Immature natural killer cell (primary cell): ENCODE measurements around the gene GFRA4. TPM values are rescaled to one million over a fixed set of nuclear protein-coding genes. Genes with fewer than 3 reads are reported as not detected.

Experiments
- DNase-seq, 3 donors: peaks; one replicate each; pipeline ENCODE4 v3.0.0; 2022; ENCODE audit warnings: mixed read lengths in 1 of 3
- H3K27ac Mint-ChIP-seq, 6 donors: one replicate each; pipeline ENCODE4 v1.8.0; 2020; ENCODE audit warnings: mixed read lengths in 6 of 6, mild to moderate bottlenecking in 5 of 6, inconsistent platforms in 4 of 6, moderate library complexity in 3 of 6
- H3K27me3 Mint-ChIP-seq, 3 donors: one replicate each; pipeline ENCODE4 v1.8.0; 2020 to 2021; ENCODE audit warnings: low read depth in 3 of 3, mild to moderate bottlenecking in 3 of 3, mixed read lengths in 3 of 3, moderate library complexity in 3 of 3, inconsistent platforms in 1 of 3
- H3K36me3 Mint-ChIP-seq, 3 donors: one replicate each; pipeline ENCODE4 v1.8.0; 2020; ENCODE audit warnings: mixed read lengths in 3 of 3, inconsistent platforms in 2 of 3, mild to moderate bottlenecking in 2 of 3
- H3K4me1 Mint-ChIP-seq, 2 donors: one replicate each; pipeline ENCODE4 v1.8.0; 2020; ENCODE audit warnings: inconsistent platforms in 2 of 2, mild to moderate bottlenecking in 2 of 2, mixed read lengths in 2 of 2, moderate library complexity in 1 of 2
- H3K4me3 Mint-ChIP-seq, 5 donors: one replicate each; pipeline ENCODE4 v1.8.0; 2020; ENCODE audit warnings: mild to moderate bottlenecking in 5 of 5, mixed read lengths in 5 of 5, inconsistent platforms in 3 of 5, moderate library complexity in 3 of 5
- H3K9me3 Mint-ChIP-seq, 6 donors: one replicate each; pipeline ENCODE4 v1.8.0; 2020; ENCODE audit warnings: mild to moderate bottlenecking in 6 of 6, mixed read lengths in 6 of 6, inconsistent platforms in 4 of 6, moderate library complexity in 3 of 6
- polyA plus RNA-seq, 3 donors: library from polyadenylated mRNA; unstranded; fragments of 300-500 nt; fragmentation: Illumina TruSeq; gene quantifications; one replicate each; pipeline ENCODE4 v1.2.3, GENCODE V29; 2021

The GFRA4 gene
- polyA plus RNA-seq, 3 donors from 2014 or later, result not detected

DNA sequence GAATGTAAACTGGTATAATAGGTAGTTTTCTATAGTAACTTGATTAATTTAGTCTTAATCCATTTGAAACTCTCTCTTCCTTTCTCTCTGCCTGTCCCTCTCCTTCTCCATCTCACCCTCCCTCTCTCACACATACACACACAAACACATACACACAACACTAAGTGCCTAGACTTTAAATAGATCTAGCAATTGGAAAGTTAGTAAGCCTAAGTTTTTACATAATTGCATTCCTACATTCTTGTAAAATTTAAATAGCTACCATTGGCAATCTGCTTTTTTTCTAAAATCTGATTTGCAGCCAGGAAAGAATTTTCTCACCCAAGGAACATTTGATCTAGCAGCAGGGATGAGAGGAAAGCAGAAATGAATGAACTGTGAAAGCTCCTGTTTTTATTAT is 15.7 kb downstream of the GFRA4 start:
- no peaks in the 10 kb centered on the region for H3K9me3 Mint-ChIP-seq
- no peak overlapping the region for H3K27ac Mint-ChIP-seq
- no peak overlapping the region for H3K4me3 Mint-ChIP-seq
- peaks cover 5% of the 10 kb centered on the region in 2 donors for H3K4me1 Mint-ChIP-seq
- H3K27me3 Mint-ChIP-seq, result peaks cover 0 to 3% (median 2%) of the 10 kb centered on the region in 3 donors
- peaks cover 28 to 59% (median 29%) of the 10 kb centered on the region in 3 donors for H3K36me3 Mint-ChIP-seq
- no peak for DNase-seq

DNA sequence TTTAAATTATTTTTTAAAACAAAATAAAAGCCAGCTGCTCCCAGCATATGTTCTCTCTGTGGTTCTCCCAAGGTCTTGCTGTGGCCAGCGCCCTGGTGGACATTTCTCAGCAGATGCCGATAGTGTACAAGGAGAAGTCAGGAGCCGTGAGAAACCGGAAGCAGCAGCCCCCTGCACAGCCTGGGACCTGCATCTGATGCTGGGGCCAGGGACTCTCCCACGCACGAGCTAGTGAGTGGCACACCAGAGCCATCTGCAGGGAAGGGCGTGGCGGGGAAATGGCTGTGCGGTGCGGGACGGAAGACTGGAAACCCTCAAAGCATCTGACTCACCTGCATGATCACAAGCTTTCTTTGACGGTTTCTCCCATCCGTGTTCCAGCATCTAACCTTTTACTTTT is 16.5 kb downstream of the GFRA4 start:
- H3K36me3 Mint-ChIP-seq, result peaks cover 31 to 67% (median 34%) of the 10 kb centered on the region in 3 donors

DNA sequence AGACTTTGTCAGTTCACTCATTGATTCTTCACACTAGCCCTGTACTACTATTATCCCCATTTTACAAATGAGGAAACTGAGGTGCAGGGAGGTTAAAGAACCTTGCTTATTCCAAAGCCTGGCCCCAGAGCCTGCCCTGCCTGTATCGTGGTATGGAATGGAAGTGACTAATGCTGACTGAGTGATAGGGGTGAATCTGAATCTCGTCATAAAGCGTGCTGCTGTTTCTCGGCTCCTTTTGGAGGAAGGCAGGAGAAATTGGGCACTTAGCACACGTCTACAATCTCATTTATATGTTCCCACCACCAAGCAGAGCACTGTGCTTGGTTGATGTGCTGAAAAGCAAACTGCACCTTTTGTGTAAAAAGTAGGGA is 17.1 kb downstream of the GFRA4 start:
- Mint-ChIP-seq H3K36me3 (peaks cover 32 to 69% (median 34%) of the 10 kb centered on the region in 3 donors), H3K4me3 (no peak overlapping the region), H3K4me1 (no peaks in the 10 kb centered on the region), H3K9me3 (no peaks in the 10 kb centered on the region), H3K27ac (peak overlapping the region in 1 of 6 donors; percentile 48), H3K27me3 (peaks cover 0 to 5% (median 0%) of the 10 kb centered on the region in 3 donors)
- DNase-seq, result no peak

More for the DNA sequence above, 16.5 kb downstream of the GFRA4 start:
- Mint-ChIP-seq H3K27me3 (peaks cover 0 to 5% (median 1%) of the 10 kb centered on the region in 3 donors), H3K4me1 (peaks cover 0 to 2% of the 10 kb centered on the region in 2 donors), H3K9me3 (no peaks in the 10 kb centered on the region), H3K4me3 (no peak overlapping the region), H3K27ac (no peak overlapping the region)
- DNase-seq, result no peak

DNA sequence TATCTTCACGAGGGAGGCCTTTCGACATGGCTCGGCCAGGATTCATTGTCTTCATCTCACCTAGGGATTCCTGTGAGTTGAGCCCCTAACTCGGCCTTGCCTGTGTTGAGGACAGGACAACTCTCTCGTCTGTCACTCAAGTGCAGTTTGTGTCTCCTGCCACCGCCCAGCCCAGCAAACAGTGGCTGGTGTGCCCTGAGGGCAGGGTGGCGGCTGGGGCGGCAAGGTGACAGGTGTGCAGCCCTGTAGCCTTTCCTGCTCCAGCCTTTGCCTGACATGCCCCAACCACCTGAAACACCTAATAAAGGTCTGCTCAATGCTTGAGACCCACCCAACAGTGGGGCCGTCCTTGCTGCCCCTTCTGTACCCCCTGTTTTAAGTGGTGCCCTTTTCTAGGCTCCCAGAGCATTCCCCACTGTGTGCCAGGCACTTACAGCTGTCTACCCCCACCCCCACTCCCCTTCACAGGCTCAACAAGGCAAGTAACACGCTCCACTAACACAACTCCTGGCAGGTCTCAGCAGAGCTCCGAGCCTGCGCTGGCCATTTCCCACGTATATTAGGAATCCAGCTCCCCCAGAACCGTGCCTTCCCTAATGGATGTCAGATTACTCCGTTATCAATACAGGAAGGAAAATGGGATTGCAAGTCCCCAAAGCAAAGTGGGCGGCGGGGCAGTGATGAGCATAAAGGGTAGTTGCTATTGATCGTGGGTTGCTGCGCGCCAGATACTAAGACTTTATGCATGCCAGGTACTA is 17.7 kb downstream of the GFRA4 start:
- no peak for DNase-seq
- Mint-ChIP-seq H3K9me3 (no peaks in the 10 kb centered on the region), H3K4me1 (no peaks in the 10 kb centered on the region), H3K27ac (no peak overlapping the region), H3K36me3 (peaks cover 31 to 69% (median 40%) of the 10 kb centered on the region in 3 donors), H3K27me3 (peaks cover 0 to 5% (median 0%) of the 10 kb centered on the region in 3 donors), H3K4me3 (no peak overlapping the region)

DNA sequence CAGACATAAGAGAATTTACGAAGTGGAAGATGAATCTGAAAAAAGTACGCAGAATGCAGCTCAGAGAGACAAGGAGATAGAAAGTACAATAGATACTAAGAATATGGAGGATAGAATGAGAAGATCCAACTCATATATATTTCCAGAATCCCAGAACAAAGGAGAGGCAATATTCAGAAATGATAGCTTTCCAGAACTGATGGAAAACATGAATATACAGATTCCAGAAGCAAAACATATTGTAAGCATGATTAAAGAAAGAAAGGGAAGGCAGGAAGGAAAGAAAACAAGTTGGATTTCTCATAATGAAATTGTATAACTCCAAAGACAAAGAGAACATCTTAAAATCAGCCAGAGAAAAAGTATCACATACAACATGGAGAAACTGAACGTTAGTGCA is 22.9 kb downstream of the GFRA4 start:
- no peaks in the 10 kb centered on the region for H3K9me3 Mint-ChIP-seq
- H3K27ac Mint-ChIP-seq, result no peak overlapping the region
- H3K36me3 Mint-ChIP-seq, result peaks cover 24 to 48% (median 34%) of the 10 kb centered on the region in 3 donors
- H3K27me3 Mint-ChIP-seq, result peaks cover 0 to 3% (median 0%) of the 10 kb centered on the region in 3 donors
- DNase-seq, result no peak
- H3K4me1 Mint-ChIP-seq, result no peaks in the 10 kb centered on the region
- H3K4me3 Mint-ChIP-seq, result no peak overlapping the region

DNA sequence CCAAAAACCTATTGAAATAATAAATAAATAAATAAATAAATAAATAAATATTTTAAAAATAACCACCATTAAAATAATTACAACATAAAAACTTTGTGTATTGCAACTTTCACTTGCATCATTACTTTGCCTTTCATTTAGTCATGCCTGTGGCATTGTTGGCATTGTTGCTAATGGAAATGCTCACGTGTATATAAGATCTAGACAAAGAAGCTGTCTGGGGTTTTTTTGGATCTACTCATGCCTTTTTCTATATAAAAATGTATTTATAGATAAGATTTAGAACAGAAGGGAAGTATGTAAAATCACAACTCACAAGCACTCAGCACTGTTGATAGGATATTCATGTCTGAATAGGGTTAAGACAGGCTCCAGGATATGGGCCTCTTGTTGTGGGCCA is 27.9 kb downstream of the GFRA4 start:
- DNase-seq, result no peak
- Mint-ChIP-seq H3K9me3 (no peaks in the 10 kb centered on the region), H3K27ac (no peak overlapping the region), H3K4me3 (no peak overlapping the region), H3K27me3 (peaks cover 0 to 2% (median 0%) of the 10 kb centered on the region in 3 donors), H3K4me1 (no peaks in the 10 kb centered on the region), H3K36me3 (peaks cover 12 to 23% (median 21%) of the 10 kb centered on the region in 3 donors)

DNA sequence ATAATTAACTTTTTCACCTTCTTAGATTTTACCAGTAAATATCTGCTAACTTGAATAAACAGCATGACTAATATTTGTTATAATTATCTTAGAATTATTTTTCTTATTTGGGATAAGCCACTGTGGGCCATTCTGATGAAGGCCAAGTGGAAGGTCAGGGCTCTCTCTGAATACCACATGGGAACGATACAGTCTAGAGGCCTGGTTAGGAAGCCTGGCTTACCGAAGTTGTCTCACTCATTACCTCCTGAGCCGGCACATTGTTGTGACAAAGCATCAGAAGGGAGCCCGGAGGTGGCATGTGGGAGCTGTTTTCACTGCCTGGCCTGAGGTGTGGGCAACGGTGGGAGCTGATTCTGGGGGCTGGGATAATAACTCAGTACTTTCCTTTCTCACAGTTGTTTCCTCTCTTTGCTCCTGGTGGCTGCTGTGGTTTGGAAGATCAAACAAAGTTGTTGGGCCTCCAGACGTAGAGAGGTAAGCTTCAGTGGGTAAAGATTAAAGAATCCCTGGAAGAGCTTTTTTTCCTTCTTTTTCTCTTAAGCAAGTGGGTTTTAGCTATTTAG is 29.2 kb downstream of the GFRA4 start:
- no peak for DNase-seq
- Mint-ChIP-seq H3K27me3 (peaks cover 0 to 2% (median 0%) of the 10 kb centered on the region in 3 donors), H3K4me3 (no peak overlapping the region), H3K9me3 (no peaks in the 10 kb centered on the region), H3K27ac (no peak overlapping the region), H3K4me1 (no peaks in the 10 kb centered on the region), H3K36me3 (peaks cover 17 to 28% (median 22%) of the 10 kb centered on the region in 3 donors)

DNA sequence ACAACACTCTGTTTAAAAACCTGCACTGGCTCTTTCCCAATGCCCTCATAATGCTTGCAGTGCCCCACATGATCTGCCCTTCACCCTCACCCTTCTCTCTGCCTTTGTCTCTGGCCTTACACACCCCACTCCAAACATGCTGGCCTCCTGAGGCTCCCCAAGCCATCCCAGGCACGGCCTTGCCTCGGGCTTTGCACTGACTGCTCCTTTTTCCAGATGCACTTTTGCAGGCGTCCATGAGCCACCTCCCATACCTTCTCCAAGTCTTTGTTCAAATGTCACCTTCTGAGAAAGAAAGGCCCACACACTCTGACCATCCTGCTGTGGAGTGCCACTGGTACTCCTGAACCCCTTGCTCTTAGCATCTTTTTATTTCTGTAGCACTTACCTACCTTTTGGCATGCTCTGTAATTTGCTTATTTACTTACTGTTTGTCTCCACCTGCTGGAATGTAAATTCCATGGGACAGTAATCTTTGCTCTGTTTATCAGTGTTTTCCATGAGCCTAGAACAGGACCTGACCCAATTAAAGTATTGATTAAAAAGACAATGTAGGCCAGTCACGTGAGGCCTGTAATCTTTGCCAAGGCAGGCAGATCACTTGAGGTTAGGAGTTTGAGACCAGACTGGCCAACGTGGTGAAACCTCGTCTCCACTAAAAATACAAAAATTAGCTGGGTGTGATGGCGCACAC is 30.7 kb downstream of the GFRA4 start:
- H3K9me3 Mint-ChIP-seq, result no peaks in the 10 kb centered on the region
- no peaks in the 10 kb centered on the region for H3K4me1 Mint-ChIP-seq
- no peak overlapping the region for H3K27ac Mint-ChIP-seq
- H3K27me3 Mint-ChIP-seq, result peaks cover 0 to 2% (median 0%) of the 10 kb centered on the region in 3 donors
- H3K4me3 Mint-ChIP-seq, result no peak overlapping the region
- DNase-seq, result no peak
- H3K36me3 Mint-ChIP-seq, result peaks cover 17 to 28% (median 24%) of the 10 kb centered on the region in 3 donors

DNA sequence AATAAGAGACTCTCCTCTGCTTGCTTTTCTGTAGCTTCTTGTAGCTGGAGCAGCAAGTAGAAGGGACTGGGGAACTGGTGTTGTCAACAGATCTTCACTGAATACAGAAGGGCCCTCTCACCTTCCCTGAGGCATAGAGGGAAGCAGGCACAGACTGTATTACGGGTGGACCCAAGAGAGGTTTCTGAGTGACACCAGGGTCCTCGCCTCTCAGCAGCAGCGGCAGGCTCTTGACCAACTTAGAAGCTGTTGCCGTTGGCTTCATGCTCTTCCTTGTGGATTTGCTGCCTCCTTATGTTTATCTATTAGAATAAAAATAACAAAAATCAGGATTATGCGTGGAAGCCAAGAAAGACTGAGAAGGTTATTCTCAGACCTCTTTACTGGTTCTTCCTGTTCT is 31.7 kb downstream of the GFRA4 start:
- H3K36me3 Mint-ChIP-seq, result peaks cover 17 to 33% (median 29%) of the 10 kb centered on the region in 3 donors
- no peak overlapping the region for H3K27ac Mint-ChIP-seq
- H3K9me3 Mint-ChIP-seq, result no peaks in the 10 kb centered on the region
- no peak for DNase-seq
- H3K4me3 Mint-ChIP-seq, result no peak overlapping the region
- H3K4me1 Mint-ChIP-seq, result no peaks in the 10 kb centered on the region
- peaks cover 0 to 2% (median 0%) of the 10 kb centered on the region in 3 donors for H3K27me3 Mint-ChIP-seq

DNA sequence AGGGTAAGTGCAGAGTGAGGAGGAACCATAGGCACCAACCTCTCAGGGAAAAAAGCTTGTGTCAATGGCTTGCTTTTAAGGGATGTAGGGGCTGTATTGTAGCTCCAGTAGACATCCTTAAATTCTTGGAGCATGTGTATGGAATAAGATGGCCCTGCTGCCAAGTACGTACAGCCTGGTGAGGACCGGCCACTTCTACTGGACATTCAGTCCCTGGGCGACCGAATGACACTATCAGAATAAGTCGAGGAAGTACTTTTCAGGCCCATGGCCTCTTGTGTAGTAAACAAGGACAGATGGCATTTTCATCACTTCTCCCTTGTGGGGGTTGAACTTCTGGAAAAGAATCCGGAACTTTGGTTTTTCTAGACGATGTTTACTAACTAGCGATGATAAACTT is 32.8 kb downstream of the GFRA4 start:
- no peak overlapping the region for H3K27ac Mint-ChIP-seq
- no peaks in the 10 kb centered on the region for H3K9me3 Mint-ChIP-seq
- peaks cover 0 to 2% (median 0%) of the 10 kb centered on the region in 3 donors for H3K27me3 Mint-ChIP-seq
- peaks cover 17 to 37% (median 29%) of the 10 kb centered on the region in 3 donors for H3K36me3 Mint-ChIP-seq
- H3K4me1 Mint-ChIP-seq, result no peaks in the 10 kb centered on the region
- no peak for DNase-seq
- H3K4me3 Mint-ChIP-seq, result no peak overlapping the region

DNA sequence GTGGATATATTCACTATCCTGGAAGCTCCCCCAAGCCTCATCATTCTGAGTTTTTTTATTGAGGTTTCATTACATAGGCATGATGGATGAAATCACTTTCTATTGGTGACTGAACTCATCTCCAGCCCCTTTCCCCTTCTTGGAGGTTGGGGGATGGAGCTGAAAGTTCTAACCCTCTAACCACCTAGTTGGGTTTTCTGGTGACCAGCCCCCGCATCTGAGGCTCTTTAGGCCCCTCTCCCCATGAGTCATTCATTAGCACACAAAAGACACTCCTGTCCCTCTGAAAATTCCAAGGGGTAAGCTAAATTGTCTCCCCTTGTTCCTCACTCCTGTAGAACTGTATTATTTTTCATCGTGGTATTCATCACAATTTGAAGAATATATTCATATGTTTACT is 33.3 kb downstream of the GFRA4 start:
- Mint-ChIP-seq H3K27ac (no peak overlapping the region), H3K9me3 (no peaks in the 10 kb centered on the region), H3K4me1 (no peaks in the 10 kb centered on the region), H3K4me3 (no peak overlapping the region), H3K36me3 (peaks cover 21 to 40% (median 29%) of the 10 kb centered on the region in 3 donors), H3K27me3 (peaks cover 0 to 2% (median 0%) of the 10 kb centered on the region in 3 donors)
- DNase-seq, result no peak

DNA sequence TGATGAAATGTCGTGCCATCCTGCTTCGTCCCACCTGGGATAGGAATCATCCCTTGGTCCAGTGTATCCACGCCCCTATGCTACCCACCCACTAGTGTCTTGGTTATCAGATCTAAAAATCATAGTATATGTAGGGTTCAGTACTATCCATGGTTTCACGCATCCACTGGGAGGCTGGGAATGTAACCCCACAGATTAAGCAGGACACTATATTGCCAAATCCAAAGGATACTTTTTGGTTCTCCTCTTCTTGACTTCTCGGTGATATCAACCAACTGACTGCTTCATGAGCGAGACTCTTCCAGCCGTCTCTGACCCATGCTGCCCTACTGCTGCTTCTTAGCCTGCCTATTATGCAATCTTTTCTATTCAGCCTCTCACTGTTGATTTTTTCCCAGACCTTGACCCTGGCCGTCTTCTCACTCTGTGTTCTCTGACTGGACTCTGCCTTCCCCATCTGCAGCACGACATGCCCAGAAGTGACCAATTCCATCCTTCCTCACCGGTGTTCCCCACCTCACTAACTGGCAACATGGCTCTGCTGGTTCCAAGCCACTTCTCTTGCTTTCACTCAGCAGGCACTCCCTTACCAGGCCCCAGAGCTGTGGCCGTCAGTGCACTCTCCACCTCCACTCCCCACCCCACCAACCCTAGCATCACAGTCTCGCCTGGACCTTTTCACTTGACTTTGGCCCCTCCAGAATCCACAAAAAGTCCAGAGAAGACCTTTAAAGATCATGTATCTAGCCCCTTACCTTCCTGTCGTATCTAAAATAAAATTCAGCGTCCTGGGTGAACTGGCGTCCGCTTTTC is 34.5 kb downstream of the GFRA4 start:
- H3K27ac Mint-ChIP-seq, result no peak overlapping the region
- H3K27me3 Mint-ChIP-seq, result peaks cover 0 to 2% (median 0%) of the 10 kb centered on the region in 3 donors
- H3K4me3 Mint-ChIP-seq, result no peak overlapping the region
- H3K9me3 Mint-ChIP-seq, result no peaks in the 10 kb centered on the region
- no peak for DNase-seq
- no peaks in the 10 kb centered on the region for H3K4me1 Mint-ChIP-seq
- H3K36me3 Mint-ChIP-seq, result peaks cover 21 to 36% (median 29%) of the 10 kb centered on the region in 3 donors

DNA sequence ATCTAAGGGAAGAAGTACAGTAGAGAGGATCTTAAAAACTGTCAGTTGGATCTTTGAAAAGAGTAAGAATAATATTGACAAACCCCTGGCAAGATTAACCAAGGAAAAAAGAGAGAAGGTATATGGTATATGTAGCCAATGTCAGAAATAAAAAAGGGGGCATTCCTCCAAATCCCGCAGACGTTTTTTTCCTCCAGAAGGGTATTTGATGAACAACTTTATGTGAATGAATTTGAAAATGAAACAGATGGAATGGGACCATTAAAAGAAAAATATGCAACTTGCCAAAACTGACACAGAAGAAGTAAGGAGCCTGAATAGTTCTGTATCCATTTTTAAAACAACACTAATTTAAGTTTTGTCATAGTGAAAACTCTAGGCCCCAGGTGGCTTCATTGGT is 35.7 kb downstream of the GFRA4 start:
- no peak for DNase-seq
- Mint-ChIP-seq H3K4me1 (no peaks in the 10 kb centered on the region), H3K4me3 (no peak overlapping the region), H3K9me3 (no peaks in the 10 kb centered on the region), H3K27me3 (peaks cover 0 to 2% (median 0%) of the 10 kb centered on the region in 3 donors), H3K36me3 (peaks cover 26 to 43% (median 27%) of the 10 kb centered on the region in 3 donors), H3K27ac (no peak overlapping the region)
